HEK293 (cell line): ENCODE results near the gene SKAP1.

Experiments
- CTCF ChIA-PET: fragments of 350-600 bp; formaldehyde crosslinking; extraction: SDS; loops from one replicate; lab custom pipeline; 2021; ENCODE audit warnings: antibody characterized with exemption; lab: Yijun Ruan, JAX
- POLR2A ChIA-PET: fragments of 300-600 bp; formaldehyde crosslinking; extraction: SDS; loops from one replicate; lab custom pipeline; 2020; ENCODE audit warnings: antibody characterized with exemption, inconsistent platforms; lab: Yijun Ruan, JAX
- H3K27ac ChIP-seq: fragments of 200-500 bp; sonication (Bioruptor generic); 2 replicates; pipeline ENCODE4 v1.5.1; 2014; ENCODE audit warnings: low read depth, low read length, control low read depth, inconsistent platforms; ENCODE audit errors: extremely low read depth
- H3K36me3 ChIP-seq, 2 experiments: fragments of 200-500 bp in 1 of 2; sonication (Bioruptor generic) in 1 of 2; 1 replicate in 1 of 2; 2 replicates in 1 of 2; pipeline ENCODE4 v1.5.1; 2014 to 2017; ENCODE audit warnings: inconsistent platforms in 2 of 2, low read length in 2 of 2; ENCODE audit not compliant: control insufficient read depth in 2 of 2, insufficient read depth in 1 of 2
- H3K4me1 ChIP-seq: fragments of 200-500 bp; sonication (Bioruptor generic); 2 replicates; pipeline ENCODE4 v1.5.1; 2014; ENCODE audit warnings: mild to moderate bottlenecking, low read length, inconsistent platforms; ENCODE audit not compliant: control insufficient read depth, insufficient read depth
- H3K4me3 ChIP-seq: 2 replicates; pipeline ENCODE4 v1.5.1; 2011; ENCODE audit warnings: low read depth, mild to moderate bottlenecking, control low read depth, low read length, moderate library complexity
- H3K9me3 ChIP-seq: fragments of 200-500 bp; sonication (Bioruptor generic); 2 replicates; pipeline ENCODE4 v1.5.1; 2014; ENCODE audit warnings: low read depth, low read length, inconsistent platforms; ENCODE audit not compliant: control insufficient read depth, insufficient read depth
- FEZF1 ChIP-seq: fragments of 450-650 bp; formaldehyde crosslinking; IDR thresholded peaks from 2 replicates; pipeline ENCODE4 v1.5.1; 2016; ENCODE audit warnings: missing biosample characterization, missing genetic modification characterization
- GLI2 ChIP-seq: fragments of 450-650 bp; formaldehyde crosslinking; IDR thresholded peaks from 2 replicates; pipeline ENCODE4; 2017; ENCODE audit warnings: missing biosample characterization, missing genetic modification characterization, low read depth, borderline replicate concordance
- KLF16 ChIP-seq: fragments of 450-650 bp; formaldehyde crosslinking; IDR thresholded peaks from 2 replicates; pipeline ENCODE4 v1.5.1; 2017; ENCODE audit warnings: missing biosample characterization, missing genetic modification characterization
- OSR2 ChIP-seq: fragments of 450-650 bp; formaldehyde crosslinking; IDR thresholded peaks from 2 replicates; pipeline ENCODE4 v1.5.1; 2016; ENCODE audit warnings: missing biosample characterization, missing genetic modification characterization
- PRDM4 ChIP-seq: fragments of 450-650 bp; formaldehyde crosslinking; IDR thresholded peaks from 2 replicates; pipeline ENCODE4 v1.5.1; 2017; ENCODE audit warnings: missing biosample characterization, missing genetic modification characterization
- WT1 ChIP-seq: fragments of 450-650 bp; formaldehyde crosslinking; IDR thresholded peaks from 2 replicates; pipeline ENCODE4 v1.5.1; 2016; ENCODE audit warnings: missing biosample characterization, missing genetic modification characterization
- ZFHX2 ChIP-seq: fragments of 450-650 bp; formaldehyde crosslinking; conservative IDR thresholded peaks from 2 replicates; pipeline ENCODE4 v1.5.1; 2016; ENCODE audit warnings: missing biosample characterization, missing genetic modification characterization
- ZIC2 ChIP-seq: fragments of 450-650 bp; formaldehyde crosslinking; IDR thresholded peaks from 2 replicates; pipeline ENCODE4 v1.5.1; 2016; ENCODE audit warnings: missing biosample characterization, missing genetic modification characterization
- ZNF114 ChIP-seq: fragments of 450-650 bp; formaldehyde crosslinking; IDR thresholded peaks from 2 replicates; pipeline ENCODE4 v1.5.0; 2017; ENCODE audit warnings: missing biosample characterization, missing genetic modification characterization
- ZNF138 ChIP-seq: fragments of 450-650 bp; formaldehyde crosslinking; IDR thresholded peaks from 2 replicates; pipeline ENCODE4 v1.5.1; 2016; ENCODE audit warnings: missing biosample characterization, missing genetic modification characterization, borderline replicate concordance
- ZNF157 ChIP-seq: fragments of 450-650 bp; formaldehyde crosslinking; IDR thresholded peaks from 2 replicates; pipeline ENCODE4 v1.5.1; 2016; ENCODE audit warnings: missing biosample characterization, missing genetic modification characterization
- ZNF274 ChIP-seq, 2 experiments: fragments of 200-500 bp in 1 of 2; fragments of 450-650 bp in 1 of 2; sonication (Bioruptor generic) in 1 of 2; formaldehyde crosslinking in 1 of 2; IDR thresholded peaks; 2 replicates each; pipeline versions ENCODE4 v1.5.1 to v1.6.1; 2014 to 2016; ENCODE audit warnings: borderline replicate concordance in 1 of 2, inconsistent platforms in 1 of 2, low read length in 1 of 2, missing biosample characterization in 1 of 2, missing genetic modification characterization in 1 of 2
- ZNF423 ChIP-seq: fragments of 450-650 bp; formaldehyde crosslinking; IDR thresholded peaks from 2 replicates; pipeline ENCODE4 v1.5.1; 2016; ENCODE audit warnings: missing biosample characterization, missing genetic modification characterization
- ZNF433 ChIP-seq: fragments of 450-650 bp; formaldehyde crosslinking; IDR thresholded peaks from 2 replicates; pipeline ENCODE4 v1.5.1; 2016; ENCODE audit warnings: missing biosample characterization, missing genetic modification characterization, low read depth
- ZNF555 ChIP-seq: fragments of 450-650 bp; formaldehyde crosslinking; conservative IDR thresholded peaks from 2 replicates; pipeline ENCODE4 v1.5.1; 2017; ENCODE audit warnings: missing biosample characterization, mild to moderate bottlenecking, missing genetic modification characterization, inconsistent platforms
- ZNF561 ChIP-seq: fragments of 450-650 bp; IDR thresholded peaks from 2 replicates; pipeline ENCODE4 v1.5.1; 2018; ENCODE audit warnings: missing biosample characterization, missing genetic modification characterization, borderline replicate concordance
- ZNF596 ChIP-seq: fragments of 450-650 bp; IDR thresholded peaks from 2 replicates; pipeline ENCODE4 v1.5.0; 2018; ENCODE audit warnings: missing biosample characterization, mild to moderate bottlenecking, missing genetic modification characterization, moderate library complexity
- ZNF664 ChIP-seq: fragments of 450-650 bp; formaldehyde crosslinking; IDR thresholded peaks from 2 replicates; pipeline ENCODE4 v1.5.1; 2016; ENCODE audit warnings: missing biosample characterization, missing genetic modification characterization
- ZNF791 ChIP-seq: fragments of 450-650 bp; formaldehyde crosslinking; IDR thresholded peaks from 2 replicates; pipeline ENCODE4 v1.5.1; 2016; ENCODE audit warnings: missing biosample characterization, missing genetic modification characterization
- ZNF843 ChIP-seq: fragments of 450-650 bp; formaldehyde crosslinking; IDR thresholded peaks from 2 replicates; pipeline ENCODE4 v1.5.1; 2016; ENCODE audit warnings: missing biosample characterization, missing genetic modification characterization
- ZSCAN30 ChIP-seq: fragments of 450-650 bp; IDR thresholded peaks from 2 replicates; pipeline ENCODE4 v1.5.1; 2018; ENCODE audit warnings: missing biosample characterization, mild to moderate bottlenecking, missing genetic modification characterization, moderate library complexity
- ZXDB ChIP-seq: fragments of 450-650 bp; formaldehyde crosslinking; IDR thresholded peaks from 2 replicates; pipeline ENCODE4 v1.5.1; 2016; ENCODE audit warnings: missing biosample characterization, missing genetic modification characterization
- TF ChIP-seq, protein P1 (sequence below): fragments of 450-650 bp; formaldehyde crosslinking; IDR thresholded peaks from 2 replicates; pipeline ENCODE4 v1.5.1; 2016; ENCODE audit warnings: missing biosample characterization, missing genetic modification characterization
- TF ChIP-seq, protein P2 (sequence below): fragments of 450-650 bp; formaldehyde crosslinking; IDR thresholded peaks from 2 replicates; pipeline ENCODE4 v1.5.1; 2016; ENCODE audit warnings: missing biosample characterization, missing genetic modification characterization, low read depth
- TF ChIP-seq, protein P3 (sequence below): fragments of 450-650 bp; formaldehyde crosslinking; IDR thresholded peaks from 2 replicates; pipeline ENCODE4 v1.5.1; 2016; ENCODE audit warnings: missing biosample characterization, missing genetic modification characterization
- TF ChIP-seq, protein P4 (sequence below): fragments of 450-650 bp; formaldehyde crosslinking; IDR thresholded peaks from 2 replicates; pipeline ENCODE4 v1.5.1; 2017; ENCODE audit warnings: missing biosample characterization, missing genetic modification characterization
- TF ChIP-seq, protein P5 (sequence below): fragments of 450-650 bp; formaldehyde crosslinking; IDR thresholded peaks from 2 replicates; pipeline ENCODE4 v1.5.1; 2017; ENCODE audit warnings: missing biosample characterization, missing genetic modification characterization

Gene SKAP1

GRCh38 chr17:48240122-48240521 lies 189.9 kb downstream of the SKAP1 start:
- H3K4me3 ChIP-seq = no peak overlapping the region
- peak overlapping the region; percentile 71 for H3K27ac ChIP-seq
- ChIA-PET CTCF (interaction anchor here (0.6 to 17.5 kb wide), 10 partner anchors 10 to 628 kb away, joined by 3 to 269 read pairs (median 4); no protein-coding TSS in a partner anchor), POLR2A (no interaction called here)
- H3K4me1 ChIP-seq = peaks cover 62% of the 10 kb centered on the region
- H3K36me3 ChIP-seq = no peaks in the 10 kb centered on the region
- H3K9me3 ChIP-seq = no peaks in the 10 kb centered on the region
- TF ChIP-seq ZNF423 (tag by site-specific recombination) (peak; percentile 60; the same call in 1 of the 2 replicates), ZNF791 (no peak), ZNF274 (IDR thresholded peaks at IDR 0.05; ENCODE audit: low read length) (no peak), ZNF274 (tag by site-specific recombination; IDR thresholded peaks at IDR 0.05; ENCODE audit: borderline replicate concordance) (no peak), ZNF561 (tag by site-specific recombination) (peak; percentile 18; the same call in 1 of the 2 replicates), ZNF433 (tag by site-specific recombination) (no peak), KLF16 (tag by site-specific recombination) (no peak), ZXDB (tag by site-specific recombination) (0 out of 2 replicates have a peak, but pooled peaks have one; percentile 22), ZNF114 (tag by site-specific recombination) (no peak), PRDM4 (tag by site-specific recombination) (peak; percentile 68), OSR2 (peak; percentile 21; the same call in 1 of the 2 replicates), ZIC2 (tag by site-specific recombination) (peak; percentile 29; the same call in 1 of the 2 replicates), ZNF138 (tag by site-specific recombination) (no peak), FEZF1 (tag by site-specific recombination) (peak; percentile 97), WT1 (tag by site-specific recombination) (peak; percentile 70), ZNF843 (tag by site-specific recombination) (peak; percentile 48; the same call in 1 of the 2 replicates), ZNF555 (tag by site-specific recombination) (no peak), ZSCAN30 (tag by site-specific recombination) (0 out of 2 replicates have a peak, but pooled peaks have one; percentile 50), ZFHX2 (tag by site-specific recombination) (no peak), ZNF157 (tag by site-specific recombination) (no peak), ZNF596 (tag by site-specific recombination) (peak; percentile 42), ZNF664 (tag by site-specific recombination) (no peak), GLI2 (tag by site-specific recombination) (0 out of 2 replicates have a peak, but pooled peaks have one; percentile 3)
- TF ChIP-seq, protein P1, sequence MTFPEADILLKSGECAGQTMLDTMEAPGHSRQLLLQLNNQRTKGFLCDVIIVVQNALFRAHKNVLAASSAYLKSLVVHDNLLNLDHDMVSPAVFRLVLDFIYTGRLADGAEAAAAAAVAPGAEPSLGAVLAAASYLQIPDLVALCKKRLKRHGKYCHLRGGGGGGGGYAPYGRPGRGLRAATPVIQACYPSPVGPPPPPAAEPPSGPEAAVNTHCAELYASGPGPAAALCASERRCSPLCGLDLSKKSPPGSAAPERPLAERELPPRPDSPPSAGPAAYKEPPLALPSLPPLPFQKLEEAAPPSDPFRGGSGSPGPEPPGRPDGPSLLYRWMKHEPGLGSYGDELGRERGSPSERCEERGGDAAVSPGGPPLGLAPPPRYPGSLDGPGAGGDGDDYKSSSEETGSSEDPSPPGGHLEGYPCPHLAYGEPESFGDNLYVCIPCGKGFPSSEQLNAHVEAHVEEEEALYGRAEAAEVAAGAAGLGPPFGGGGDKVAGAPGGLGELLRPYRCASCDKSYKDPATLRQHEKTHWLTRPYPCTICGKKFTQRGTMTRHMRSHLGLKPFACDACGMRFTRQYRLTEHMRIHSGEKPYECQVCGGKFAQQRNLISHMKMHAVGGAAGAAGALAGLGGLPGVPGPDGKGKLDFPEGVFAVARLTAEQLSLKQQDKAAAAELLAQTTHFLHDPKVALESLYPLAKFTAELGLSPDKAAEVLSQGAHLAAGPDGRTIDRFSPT = no peak
- TF ChIP-seq, protein P2, sequence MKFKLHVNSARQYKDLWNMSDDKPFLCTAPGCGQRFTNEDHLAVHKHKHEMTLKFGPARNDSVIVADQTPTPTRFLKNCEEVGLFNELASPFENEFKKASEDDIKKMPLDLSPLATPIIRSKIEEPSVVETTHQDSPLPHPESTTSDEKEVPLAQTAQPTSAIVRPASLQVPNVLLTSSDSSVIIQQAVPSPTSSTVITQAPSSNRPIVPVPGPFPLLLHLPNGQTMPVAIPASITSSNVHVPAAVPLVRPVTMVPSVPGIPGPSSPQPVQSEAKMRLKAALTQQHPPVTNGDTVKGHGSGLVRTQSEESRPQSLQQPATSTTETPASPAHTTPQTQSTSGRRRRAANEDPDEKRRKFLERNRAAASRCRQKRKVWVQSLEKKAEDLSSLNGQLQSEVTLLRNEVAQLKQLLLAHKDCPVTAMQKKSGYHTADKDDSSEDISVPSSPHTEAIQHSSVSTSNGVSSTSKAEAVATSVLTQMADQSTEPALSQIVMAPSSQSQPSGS = no peak
- TF ChIP-seq, protein P3, sequence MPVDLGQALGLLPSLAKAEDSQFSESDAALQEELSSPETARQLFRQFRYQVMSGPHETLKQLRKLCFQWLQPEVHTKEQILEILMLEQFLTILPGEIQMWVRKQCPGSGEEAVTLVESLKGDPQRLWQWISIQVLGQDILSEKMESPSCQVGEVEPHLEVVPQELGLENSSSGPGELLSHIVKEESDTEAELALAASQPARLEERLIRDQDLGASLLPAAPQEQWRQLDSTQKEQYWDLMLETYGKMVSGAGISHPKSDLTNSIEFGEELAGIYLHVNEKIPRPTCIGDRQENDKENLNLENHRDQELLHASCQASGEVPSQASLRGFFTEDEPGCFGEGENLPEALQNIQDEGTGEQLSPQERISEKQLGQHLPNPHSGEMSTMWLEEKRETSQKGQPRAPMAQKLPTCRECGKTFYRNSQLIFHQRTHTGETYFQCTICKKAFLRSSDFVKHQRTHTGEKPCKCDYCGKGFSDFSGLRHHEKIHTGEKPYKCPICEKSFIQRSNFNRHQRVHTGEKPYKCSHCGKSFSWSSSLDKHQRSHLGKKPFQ (tag by site-specific recombination) = peak; percentile 18; the same call in 1 of the 2 replicates
- TF ChIP-seq, protein P4, sequence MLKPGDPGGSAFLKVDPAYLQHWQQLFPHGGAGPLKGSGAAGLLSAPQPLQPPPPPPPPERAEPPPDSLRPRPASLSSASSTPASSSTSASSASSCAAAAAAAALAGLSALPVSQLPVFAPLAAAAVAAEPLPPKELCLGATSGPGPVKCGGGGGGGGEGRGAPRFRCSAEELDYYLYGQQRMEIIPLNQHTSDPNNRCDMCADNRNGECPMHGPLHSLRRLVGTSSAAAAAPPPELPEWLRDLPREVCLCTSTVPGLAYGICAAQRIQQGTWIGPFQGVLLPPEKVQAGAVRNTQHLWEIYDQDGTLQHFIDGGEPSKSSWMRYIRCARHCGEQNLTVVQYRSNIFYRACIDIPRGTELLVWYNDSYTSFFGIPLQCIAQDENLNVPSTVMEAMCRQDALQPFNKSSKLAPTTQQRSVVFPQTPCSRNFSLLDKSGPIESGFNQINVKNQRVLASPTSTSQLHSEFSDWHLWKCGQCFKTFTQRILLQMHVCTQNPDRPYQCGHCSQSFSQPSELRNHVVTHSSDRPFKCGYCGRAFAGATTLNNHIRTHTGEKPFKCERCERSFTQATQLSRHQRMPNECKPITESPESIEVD (tag by site-specific recombination) = peak; percentile 97
- TF ChIP-seq, protein P5, sequence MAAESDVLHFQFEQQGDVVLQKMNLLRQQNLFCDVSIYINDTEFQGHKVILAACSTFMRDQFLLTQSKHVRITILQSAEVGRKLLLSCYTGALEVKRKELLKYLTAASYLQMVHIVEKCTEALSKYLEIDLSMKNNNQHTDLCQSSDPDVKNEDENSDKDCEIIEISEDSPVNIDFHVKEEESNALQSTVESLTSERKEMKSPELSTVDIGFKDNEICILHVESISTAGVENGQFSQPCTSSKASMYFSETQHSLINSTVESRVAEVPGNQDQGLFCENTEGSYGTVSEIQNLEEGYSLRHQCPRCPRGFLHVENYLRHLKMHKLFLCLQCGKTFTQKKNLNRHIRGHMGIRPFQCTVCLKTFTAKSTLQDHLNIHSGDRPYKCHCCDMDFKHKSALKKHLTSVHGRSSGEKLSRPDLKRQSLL (tag by site-specific recombination) = no peak; the same call in 1 of the 2 replicates
